Endodermal cell (in vitro differentiated cells): ENCODE measurements around the gene POLR1C. TPM values are rescaled to one million over a fixed set of nuclear protein-coding genes. Genes with fewer than 3 reads are reported as not detected.

Source experiments
- DNase-seq: peaks from one replicate; pipeline ENCODE4 v3.0.0-alpha.2; 2017
- H3K27ac ChIP-seq: 2 replicates; pipeline ENCODE4 v1.5.1; 2013; ENCODE audit warnings: mild to moderate bottlenecking, low read depth, low read length, moderate library complexity
- H3K27me3 ChIP-seq: 2 replicates; pipeline ENCODE4 v1.6.1; 2013; ENCODE audit warnings: mild to moderate bottlenecking, low read length, moderate library complexity; ENCODE audit not compliant: insufficient read depth, control insufficient read depth, poor library complexity, severe bottlenecking
- H3K36me3 ChIP-seq: 2 replicates; pipeline ENCODE4 v1.7.0; 2013; ENCODE audit warnings: mild to moderate bottlenecking, low read length, moderate library complexity; ENCODE audit not compliant: control insufficient read depth, insufficient read depth
- H3K4me1 ChIP-seq: one replicate; pipeline ENCODE4 v1.7.0; 2013; ENCODE audit warnings: low read length; ENCODE audit not compliant: control insufficient read depth, insufficient read depth
- H3K4me3 ChIP-seq: 2 replicates; pipeline ENCODE4 v1.5.1; 2013; ENCODE audit warnings: mild to moderate bottlenecking, low read length, moderate library complexity
- H3K9ac ChIP-seq: 2 replicates; pipeline ENCODE4 v1.6.1; 2013; ENCODE audit warnings: mild to moderate bottlenecking, low read length, moderate library complexity; ENCODE audit not compliant: poor library complexity, severe bottlenecking; ENCODE audit errors: extremely low read depth
- H3K9me3 ChIP-seq: 2 replicates; pipeline ENCODE4 v1.6.1; 2013; ENCODE audit warnings: mild to moderate bottlenecking, low read length, moderate library complexity; ENCODE audit not compliant: control insufficient read depth
- H3K27ac Mint-ChIP-seq: 2 replicates; pipeline ENCODE4 v1.8.0; 2020; ENCODE audit warnings: mixed read lengths
- H3K27me3 Mint-ChIP-seq: 2 replicates; pipeline ENCODE4 v1.8.0; 2021; ENCODE audit warnings: mild to moderate bottlenecking, mixed read lengths; ENCODE audit not compliant: insufficient read depth
- H3K36me3 Mint-ChIP-seq: 2 replicates; pipeline ENCODE4 v1.8.0; 2020; ENCODE audit warnings: low read depth, mixed read lengths
- H3K4me1 Mint-ChIP-seq: 2 replicates; pipeline ENCODE4 v1.8.0; 2020; ENCODE audit warnings: mixed read lengths
- H3K4me3 Mint-ChIP-seq: 2 replicates; pipeline ENCODE4 v1.8.0; 2020; ENCODE audit warnings: mild to moderate bottlenecking, moderate library complexity, mixed read lengths
- H3K9me3 Mint-ChIP-seq: 2 replicates; pipeline ENCODE4 v1.8.0; 2020; ENCODE audit warnings: mild to moderate bottlenecking, mixed read lengths
- WGBS, 2 experiments: methylation state at CpG; one replicate each; pipeline versions ENCODE4 v1.1.5 to v1.1.7; 2013; ENCODE audit warnings: missing lambda C conversion rate in 2 of 2, mixed read lengths in 1 of 2; ENCODE audit not compliant: insufficient coverage in 1 of 2, insufficient read length in 1 of 2; 5-methylcytosine and 5-hydroxymethylcytosine counted together
- total RNA-seq, 2 donors: library from RNA; stranded (reverse); fragmentation: NEBNext Ultra II Directional in 1 of 2; extraction: Animal tissue kit (Norgen Biotek cat#: 25700) in 1 of 2; gene quantifications; 2 replicates in 1 of 2; 3 replicates in 1 of 2; pipeline ENCODE4 v1.2.1, GENCODE V29; 2021
- TF ChIP-seq, protein P1 (sequence below): fragments of 200-600 bp; sonication (generic); conservative IDR thresholded peaks from 2 replicates; pipeline ENCODE4 v1.5.0; 2021; ENCODE audit warnings: antibody characterized with exemption, mild to moderate bottlenecking

Gene POLR1C
- total RNA-seq, 2 donors from 2014 or later = 37.6 to 44.2 TPM

DNA sequence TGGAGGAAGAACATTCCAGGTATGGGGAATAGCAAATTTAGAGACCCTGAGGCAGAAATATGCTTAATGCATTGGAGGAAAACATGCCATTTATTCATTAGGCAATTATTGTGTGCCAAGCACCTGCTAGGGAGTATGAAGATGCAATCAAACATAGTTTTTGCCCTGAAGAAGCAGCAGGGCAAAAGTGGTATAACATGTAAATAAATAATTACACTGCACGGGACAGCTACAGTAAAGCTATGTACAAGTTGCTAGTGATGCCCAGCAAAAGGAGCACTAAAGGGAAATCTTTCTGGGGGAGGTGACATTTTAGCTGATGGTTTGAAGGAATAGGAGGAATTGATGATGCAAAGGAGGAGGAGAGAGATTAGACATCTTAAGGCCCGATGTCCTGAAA lies 40.1 kb upstream of the POLR1C start:
- Mint-ChIP-seq H3K27me3 (no peaks in the 10 kb centered on the region), H3K4me1 (peaks cover 24% of the 10 kb centered on the region), H3K36me3 (peaks cover 9% of the 10 kb centered on the region), H3K9me3 (no peaks in the 10 kb centered on the region), H3K4me3 (peak overlapping the region; percentile 83), H3K27ac (peak overlapping the region; percentile 91)
- Histone ChIP-seq H3K9me3 (no peaks in the 10 kb centered on the region), H3K9ac (no peak overlapping the region), H3K27ac (no peak overlapping the region), H3K4me3 (peak overlapping the region; percentile 88), H3K36me3 (peaks cover 11% of the 10 kb centered on the region), H3K27me3 (no peaks in the 10 kb centered on the region), H3K4me1 (peaks cover 5% of the 10 kb centered on the region)
- TF ChIP-seq, protein P1, sequence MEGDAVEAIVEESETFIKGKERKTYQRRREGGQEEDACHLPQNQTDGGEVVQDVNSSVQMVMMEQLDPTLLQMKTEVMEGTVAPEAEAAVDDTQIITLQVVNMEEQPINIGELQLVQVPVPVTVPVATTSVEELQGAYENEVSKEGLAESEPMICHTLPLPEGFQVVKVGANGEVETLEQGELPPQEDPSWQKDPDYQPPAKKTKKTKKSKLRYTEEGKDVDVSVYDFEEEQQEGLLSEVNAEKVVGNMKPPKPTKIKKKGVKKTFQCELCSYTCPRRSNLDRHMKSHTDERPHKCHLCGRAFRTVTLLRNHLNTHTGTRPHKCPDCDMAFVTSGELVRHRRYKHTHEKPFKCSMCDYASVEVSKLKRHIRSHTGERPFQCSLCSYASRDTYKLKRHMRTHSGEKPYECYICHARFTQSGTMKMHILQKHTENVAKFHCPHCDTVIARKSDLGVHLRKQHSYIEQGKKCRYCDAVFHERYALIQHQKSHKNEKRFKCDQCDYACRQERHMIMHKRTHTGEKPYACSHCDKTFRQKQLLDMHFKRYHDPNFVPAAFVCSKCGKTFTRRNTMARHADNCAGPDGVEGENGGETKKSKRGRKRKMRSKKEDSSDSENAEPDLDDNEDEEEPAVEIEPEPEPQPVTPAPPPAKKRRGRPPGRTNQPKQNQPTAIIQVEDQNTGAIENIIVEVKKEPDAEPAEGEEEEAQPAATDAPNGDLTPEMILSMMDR = no peak
- 77 to 86% methylated on average over 2 of the region's 2 CpGs for WGBS, 2 experiments
- DNase-seq = peak; percentile 17

GRCh38 chr6:43477235-43478007 lies 39.5 kb upstream of the POLR1C start, which contains the start of gene TJAP1:
Gene TJAP1 (plus strand): TSS chr6:43477570. CDS start chr6:43499002, 21,432 bp downstream.
- Mint-ChIP-seq H3K9me3 (no peaks in the 10 kb centered on the region), H3K27me3 (no peaks in the 10 kb centered on the region), H3K4me3 (peak within 1 kb of the TSS; percentile 83), H3K36me3 (peaks cover 9% of the 10 kb centered on the region), H3K27ac (peak within 1 kb of the TSS; percentile 91), H3K4me1 (peaks cover 30% of the 10 kb centered on the region)
- 5 to 27% methylated on average over 6 to 34 of the region's 34 CpGs for WGBS, 2 experiments
- no peaks in the 10 kb centered on the region for H3K9me3 ChIP-seq
- peaks cover 5% of the 10 kb centered on the region for H3K4me1 ChIP-seq
- TF ChIP-seq, protein P1 = no peak
- DNase-seq = peak; percentile 98
- H3K36me3 ChIP-seq = peaks cover 13% of the 10 kb centered on the region
- peak within 1 kb of the TSS; percentile 60 for H3K27ac ChIP-seq
- H3K27me3 ChIP-seq = no peaks in the 10 kb centered on the region
- H3K4me3 ChIP-seq = peak within 1 kb of the TSS; percentile 88
- H3K9ac ChIP-seq = peak within 1 kb of the TSS; percentile 87

DNA sequence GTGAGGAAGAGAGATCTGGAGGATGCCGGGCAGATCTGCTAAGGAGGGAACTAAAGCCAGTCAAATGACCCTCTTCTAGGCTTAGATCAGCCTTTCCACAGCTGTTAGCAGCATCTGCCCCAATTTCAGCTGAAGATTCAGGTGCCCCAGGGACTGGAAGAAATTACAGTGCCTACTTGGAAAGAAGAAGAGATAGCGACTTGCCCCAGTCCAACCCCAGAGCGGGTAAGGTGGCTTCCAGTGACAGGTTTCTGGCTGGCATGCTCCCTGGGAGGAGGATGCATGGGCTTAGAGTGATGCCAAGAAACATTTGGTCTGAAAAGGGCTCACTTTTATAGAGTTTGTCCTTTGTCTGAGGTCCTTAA lies 38.9 kb upstream of the POLR1C start:
- Mint-ChIP-seq H3K27me3 (no peaks in the 10 kb centered on the region), H3K36me3 (peaks cover 9% of the 10 kb centered on the region), H3K9me3 (no peaks in the 10 kb centered on the region), H3K4me3 (peak overlapping the region; percentile 83), H3K4me1 (peaks cover 31% of the 10 kb centered on the region), H3K27ac (peak overlapping the region; percentile 91)
- Histone ChIP-seq H3K27me3 (no peaks in the 10 kb centered on the region), H3K9me3 (no peaks in the 10 kb centered on the region), H3K36me3 (peaks cover 17% of the 10 kb centered on the region), H3K4me1 (peaks cover 5% of the 10 kb centered on the region), H3K9ac (peak overlapping the region; percentile 87), H3K4me3 (peak overlapping the region; percentile 88), H3K27ac (no peak overlapping the region)
- 54 to 60% methylated on average over 3 of the region's 3 CpGs for WGBS, 2 experiments
- TF ChIP-seq, protein P1 = no peak
- DNase-seq = no peak
